ENCODE data around the gene KCNA10. TPM values are rescaled to one million over a fixed set of nuclear protein-coding genes. Genes with fewer than 3 reads are reported as not detected.

The KCNA10 gene
- total and polyA plus RNA-seq, 10 of the 15 experiments (the other 5 are each of a cell fraction or from before 2014, with no cell fraction given), result not detected

DNA sequence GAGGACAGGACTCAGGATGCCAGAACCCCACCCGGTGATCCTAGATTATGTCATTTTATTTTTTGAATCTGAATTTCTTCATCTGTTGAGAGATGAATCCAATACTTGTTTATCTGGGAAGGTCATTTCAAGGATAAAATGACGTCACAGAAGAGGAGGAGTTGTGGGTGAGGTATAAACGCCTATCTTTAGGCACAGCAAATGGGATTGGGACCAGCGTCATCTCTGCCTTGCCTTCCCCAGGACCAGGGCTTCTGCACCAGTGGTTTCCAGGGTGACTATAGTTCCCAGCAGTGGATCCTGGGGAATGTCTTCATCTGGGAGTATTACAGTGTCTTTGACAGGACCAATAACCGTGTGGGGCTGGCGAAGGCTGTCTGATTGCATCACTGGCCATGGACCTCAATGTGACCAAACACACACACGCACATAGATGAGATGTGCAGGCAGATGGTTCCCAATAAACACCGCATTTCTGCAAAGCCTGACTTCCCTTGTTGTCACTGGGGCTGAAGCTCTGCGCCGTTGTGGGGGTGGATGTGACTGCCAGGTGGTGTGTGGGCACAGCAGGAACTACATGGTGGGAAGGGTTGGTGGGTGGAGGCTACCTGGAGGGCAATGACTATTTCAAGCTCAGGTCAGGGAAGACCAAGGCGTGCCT is 28.1 kb downstream of the KCNA10 start:
- Histone ChIP-seq H3K27ac (ENCODE audit: control insufficient read depth, insufficient read depth) (no peak overlapping the region), H3K9me3 (replicated peaks; ENCODE audit: control insufficient read depth, insufficient read depth, low read length) (no peaks in the 10 kb centered on the region), H3K36me3 (ENCODE audit: control insufficient read depth in 2 of 2, insufficient read depth in 2 of 2, low read length in 1 of 2) (no peaks in the 10 kb centered on the region), H3K4me2 (ENCODE audit: control insufficient read depth, insufficient read depth) (no peak overlapping the region), H3K79me2 (ENCODE audit: control insufficient read depth, insufficient read depth, low read length) (no peaks in the 10 kb centered on the region), H3K4me3 (no peak overlapping the region), H4K20me1 (ENCODE audit: control insufficient read depth, insufficient read depth) (no peaks in the 10 kb centered on the region), H3K27me3 (replicated peaks in 1 of 2; ENCODE audit: control insufficient read depth in 2 of 2, insufficient read depth in 2 of 2, low read length in 1 of 2) (no peaks in the 10 kb centered on the region; a peak in 1 of 4 replicates), H3K4me1 (ENCODE audit: control insufficient read depth, insufficient read depth, low read length) (no peaks in the 10 kb centered on the region), H3K9ac (ENCODE audit: control insufficient read depth, insufficient read depth, low read length) (no peak overlapping the region), H2AFZ (ENCODE audit: control insufficient read depth, low read depth, low read length) (no peak overlapping the region)
- RAD21 ChIA-PET (ENCODE audit: unreplicated experiment), result no interaction called here
- intact Hi-C loops (cut with micrococcal nuclease; ENCODE audit: unreplicated experiment) (no loop called here), in situ Hi-C loops (cut with MboI) (no loop called here)
- no TSS peak for BruUV-seq (replicated peaks)
- no peak for DNase-seq (ENCODE audit: low read depth, low spot score)
- 29% methylated on average over 11 of the region's 11 CpGs for WGBS (ENCODE audit: insufficient coverage, insufficient replicate concordance, low lambda C conversion rate, missing lambda C conversion rate)
- TF ChIP-seq IKZF1 (conservative IDR thresholded peaks at IDR 0.05) (no peak), ZNF384 (IDR thresholded peaks at IDR 0.05; ENCODE audit: borderline replicate concordance, low read depth, low read length) (no peak), STAT3 (IDR thresholded peaks at IDR 0.05; ENCODE audit: low read depth, low read length) (no peak), SMC3 (IDR thresholded peaks at IDR 0.05; ENCODE audit: borderline replicate concordance, low read length) (no peak), TBL1XR1 (IDR thresholded peaks at IDR 0.05; ENCODE audit: low read depth, low read length) (no peak), FOXM1 (IDR thresholded peaks at IDR 0.05; ENCODE audit: low read depth, low read length) (no peak), KAT2A (conservative IDR thresholded peaks at IDR 0.05; ENCODE audit: control insufficient read depth, low read depth, low read length) (no peak), SMAD1 (IDR thresholded peaks at IDR 0.05; ENCODE audit: low read depth, partially characterized antibody) (no peak), ASH2L (IDR thresholded peaks at IDR 0.05; ENCODE audit: borderline replicate concordance, low read depth) (no peak), KDM1A (IDR thresholded peaks at IDR 0.05; ENCODE audit: borderline replicate concordance) (no peak), SUZ12 (IDR thresholded peaks at IDR 0.05; ENCODE audit: unreplicated experiment) (no peak), CHD2 (IDR thresholded peaks at IDR 0.05; ENCODE audit: borderline replicate concordance, low read depth, low read length) (no peak)
- TF ChIP-seq, protein P1, sequence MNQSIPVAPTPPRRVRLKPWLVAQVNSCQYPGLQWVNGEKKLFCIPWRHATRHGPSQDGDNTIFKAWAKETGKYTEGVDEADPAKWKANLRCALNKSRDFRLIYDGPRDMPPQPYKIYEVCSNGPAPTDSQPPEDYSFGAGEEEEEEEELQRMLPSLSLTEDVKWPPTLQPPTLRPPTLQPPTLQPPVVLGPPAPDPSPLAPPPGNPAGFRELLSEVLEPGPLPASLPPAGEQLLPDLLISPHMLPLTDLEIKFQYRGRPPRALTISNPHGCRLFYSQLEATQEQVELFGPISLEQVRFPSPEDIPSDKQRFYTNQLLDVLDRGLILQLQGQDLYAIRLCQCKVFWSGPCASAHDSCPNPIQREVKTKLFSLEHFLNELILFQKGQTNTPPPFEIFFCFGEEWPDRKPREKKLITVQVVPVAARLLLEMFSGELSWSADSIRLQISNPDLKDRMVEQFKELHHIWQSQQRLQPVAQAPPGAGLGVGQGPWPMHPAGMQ (IDR thresholded peaks at IDR 0.05; ENCODE audit: borderline replicate concordance), result no peak
- TF ChIP-seq, protein P2, sequence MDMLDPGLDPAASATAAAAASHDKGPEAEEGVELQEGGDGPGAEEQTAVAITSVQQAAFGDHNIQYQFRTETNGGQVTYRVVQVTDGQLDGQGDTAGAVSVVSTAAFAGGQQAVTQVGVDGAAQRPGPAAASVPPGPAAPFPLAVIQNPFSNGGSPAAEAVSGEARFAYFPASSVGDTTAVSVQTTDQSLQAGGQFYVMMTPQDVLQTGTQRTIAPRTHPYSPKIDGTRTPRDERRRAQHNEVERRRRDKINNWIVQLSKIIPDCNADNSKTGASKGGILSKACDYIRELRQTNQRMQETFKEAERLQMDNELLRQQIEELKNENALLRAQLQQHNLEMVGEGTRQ (IDR thresholded peaks at IDR 0.05; ENCODE audit: borderline replicate concordance, low read depth, low read length), result no peak
- TF ChIP-seq, protein P3, sequence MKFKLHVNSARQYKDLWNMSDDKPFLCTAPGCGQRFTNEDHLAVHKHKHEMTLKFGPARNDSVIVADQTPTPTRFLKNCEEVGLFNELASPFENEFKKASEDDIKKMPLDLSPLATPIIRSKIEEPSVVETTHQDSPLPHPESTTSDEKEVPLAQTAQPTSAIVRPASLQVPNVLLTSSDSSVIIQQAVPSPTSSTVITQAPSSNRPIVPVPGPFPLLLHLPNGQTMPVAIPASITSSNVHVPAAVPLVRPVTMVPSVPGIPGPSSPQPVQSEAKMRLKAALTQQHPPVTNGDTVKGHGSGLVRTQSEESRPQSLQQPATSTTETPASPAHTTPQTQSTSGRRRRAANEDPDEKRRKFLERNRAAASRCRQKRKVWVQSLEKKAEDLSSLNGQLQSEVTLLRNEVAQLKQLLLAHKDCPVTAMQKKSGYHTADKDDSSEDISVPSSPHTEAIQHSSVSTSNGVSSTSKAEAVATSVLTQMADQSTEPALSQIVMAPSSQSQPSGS (IDR thresholded peaks at IDR 0.05; ENCODE audit: low read length), result no peak
- no peak for ATAC-seq
- SMC1A ChIA-PET (ENCODE audit: uncharacterized antibody, unreplicated experiment), result no interaction called here
- POLR2A ChIA-PET, result no interaction called here
- FAIRE-seq, result no peak
- CTCF ChIA-PET, result interaction anchor here (1.4 kb wide), 1 partner anchor 283 kb away, joined by 3 read pairs; no protein-coding TSS in a partner anchor
